Fibroblast of lung (primary cell): ENCODE measurements around the gene TREH.
"Not testable (repeated sequence)": the region's sequence is repeated elsewhere in the genome, so short reads cannot be mapped to it uniquely, and the experiment has no call there.

ENCODE experiments used
- EZH2 ChIP-seq: IDR thresholded peaks from 2 replicates; pipeline ENCODE4 v1.5.1; 2012; ENCODE audit warnings: low read length, control low read depth, mild to moderate bottlenecking; ENCODE audit errors: missing control alignments
- TF ChIP-seq, protein P1 (sequence below), 2 donors: IDR thresholded peaks in 1 of 2; conservative IDR thresholded peaks in 1 of 2; 1 replicate in 1 of 2; 2 replicates in 1 of 2; pipeline ENCODE4 v1.5.1; 2011 to 2012; ENCODE audit warnings: low read length in 2 of 2, control low read depth in 1 of 2, inconsistent platforms in 1 of 2, low read depth in 1 of 2, mild to moderate bottlenecking in 1 of 2

DNA sequence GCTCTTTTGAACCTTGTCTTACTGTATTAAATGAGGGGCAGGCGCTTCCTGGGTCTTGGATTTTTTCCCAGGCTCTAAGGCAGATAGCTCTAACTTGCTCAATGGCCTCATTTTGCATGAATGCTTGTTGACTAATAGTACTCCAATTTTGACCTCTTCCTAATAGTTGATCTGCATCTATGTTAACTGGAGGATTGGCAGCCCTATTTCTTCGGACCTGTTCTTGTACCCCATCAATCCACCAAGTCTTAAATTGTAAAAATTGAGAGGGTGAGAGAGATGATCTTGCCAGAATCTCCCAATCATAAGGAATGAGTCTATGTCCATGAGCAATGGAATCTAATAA lies 48.2 kb upstream of the TREH start:
- TF ChIP-seq, protein P1, sequence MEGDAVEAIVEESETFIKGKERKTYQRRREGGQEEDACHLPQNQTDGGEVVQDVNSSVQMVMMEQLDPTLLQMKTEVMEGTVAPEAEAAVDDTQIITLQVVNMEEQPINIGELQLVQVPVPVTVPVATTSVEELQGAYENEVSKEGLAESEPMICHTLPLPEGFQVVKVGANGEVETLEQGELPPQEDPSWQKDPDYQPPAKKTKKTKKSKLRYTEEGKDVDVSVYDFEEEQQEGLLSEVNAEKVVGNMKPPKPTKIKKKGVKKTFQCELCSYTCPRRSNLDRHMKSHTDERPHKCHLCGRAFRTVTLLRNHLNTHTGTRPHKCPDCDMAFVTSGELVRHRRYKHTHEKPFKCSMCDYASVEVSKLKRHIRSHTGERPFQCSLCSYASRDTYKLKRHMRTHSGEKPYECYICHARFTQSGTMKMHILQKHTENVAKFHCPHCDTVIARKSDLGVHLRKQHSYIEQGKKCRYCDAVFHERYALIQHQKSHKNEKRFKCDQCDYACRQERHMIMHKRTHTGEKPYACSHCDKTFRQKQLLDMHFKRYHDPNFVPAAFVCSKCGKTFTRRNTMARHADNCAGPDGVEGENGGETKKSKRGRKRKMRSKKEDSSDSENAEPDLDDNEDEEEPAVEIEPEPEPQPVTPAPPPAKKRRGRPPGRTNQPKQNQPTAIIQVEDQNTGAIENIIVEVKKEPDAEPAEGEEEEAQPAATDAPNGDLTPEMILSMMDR (conservative IDR thresholded peaks at IDR 0.05 in 1 of 2, IDR thresholded peaks at IDR 0.05 in 1 of 2; ENCODE audit: low read depth in 1 of 2, low read length in 2 of 2) = not testable (repeated sequence)
- TF ChIP-seq EZH2 = not testable (repeated sequence)
